WERI-Rb-1 (cell line): ENCODE data around the gene AIMP2.
"Not testable (repeated sequence)": the region's sequence is repeated elsewhere in the genome, so short reads cannot be mapped to it uniquely, and the experiment has no call there.

Experiments used
- DNase-seq: peaks from one replicate; pipeline ENCODE4 v3.0.0-alpha.2; 2020
- H3K27ac ChIP-seq: fragments of 250-450 bp; sonication (Bioruptor Pico); 2 replicates; pipeline ENCODE4 v1.5.1; 2020; ENCODE audit warnings: mild to moderate bottlenecking, moderate library complexity
- H3K27me3 ChIP-seq: fragments of 250-450 bp; sonication (Bioruptor Pico); 2 replicates; pipeline ENCODE4 v1.5.1; 2021; ENCODE audit warnings: mild to moderate bottlenecking, low read depth, moderate library complexity; ENCODE audit not compliant: insufficient read depth, severe bottlenecking
- H3K36me3 ChIP-seq: fragments of 250-450 bp; sonication (Bioruptor Pico); 2 replicates; pipeline ENCODE4 v1.5.1; 2020; ENCODE audit warnings: mild to moderate bottlenecking, moderate library complexity
- H3K4me3 ChIP-seq: 2 replicates; pipeline ENCODE4 v1.5.1; 2011; ENCODE audit warnings: low read depth, mild to moderate bottlenecking, control low read depth, low read length
- H3K9me3 ChIP-seq: fragments of 250-450 bp; sonication (Bioruptor Pico); 2 replicates; pipeline ENCODE4 v1.5.1; 2021; ENCODE audit warnings: mild to moderate bottlenecking, moderate library complexity; ENCODE audit not compliant: severe bottlenecking
- CTCF ChIP-seq: IDR thresholded peaks from 2 replicates; pipeline ENCODE4 v1.5.1; 2011; ENCODE audit warnings: low read depth, mild to moderate bottlenecking, control low read depth, inconsistent platforms, low read length

AIMP2 gene

GRCh38 chr7:6032641-6033040 is 23.6 kb downstream of the AIMP2 start:
- H3K27ac ChIP-seq = no peak overlapping the region
- H3K9me3 ChIP-seq = no peaks in the 10 kb centered on the region
- no peak for DNase-seq
- no peak overlapping the region for H3K4me3 ChIP-seq
- H3K27me3 ChIP-seq = no peaks in the 10 kb centered on the region
- TF ChIP-seq CTCF = no peak
- peaks cover 80% of the 10 kb centered on the region for H3K36me3 ChIP-seq

- Histone ChIP-seq H3K36me3 (peaks cover 79% of the 10 kb centered on the region), H3K4me3 (no peak overlapping the region), H3K27me3 (no peaks in the 10 kb centered on the region), H3K27ac (no peak overlapping the region), H3K9me3 (no peaks in the 10 kb centered on the region)
- no peak for TF ChIP-seq CTCF
- no peak for DNase-seq
Observed at GRCh38 chr7:6035165-6035564, 26.1 kb downstream of the AIMP2 start.

- Histone ChIP-seq H3K4me3 (no peak overlapping the region), H3K9me3 (no peaks in the 10 kb centered on the region), H3K36me3 (peaks cover 79% of the 10 kb centered on the region), H3K27ac (no peak overlapping the region), H3K27me3 (no peaks in the 10 kb centered on the region)
- DNase-seq = no peak
- TF ChIP-seq CTCF = no peak
Observed at GRCh38 chr7:6035686-6036085, 26.6 kb downstream of the AIMP2 start.

- DNase-seq = no peak
- Histone ChIP-seq H3K36me3 (peaks cover 70% of the 10 kb centered on the region), H3K9me3 (no peaks in the 10 kb centered on the region), H3K4me3 (no peak overlapping the region), H3K27me3 (no peaks in the 10 kb centered on the region), H3K27ac (no peak overlapping the region)
- TF ChIP-seq CTCF = no peak
Observed at GRCh38 chr7:6049780-6050179, 40.7 kb downstream of the AIMP2 start.

- not testable (repeated sequence) for H3K4me3 ChIP-seq, DNase-seq, H3K27ac ChIP-seq, H3K9me3 ChIP-seq, H3K27me3 ChIP-seq
- H3K36me3 ChIP-seq = peaks cover 61% of the 10 kb centered on the region
Observed at GRCh38 chr7:6051185-6051584, 42.1 kb downstream of the AIMP2 start.

- H3K36me3 ChIP-seq = peaks cover 29% of the 10 kb centered on the region
- H3K27ac ChIP-seq = no peak overlapping the region
- no peaks in the 10 kb centered on the region for H3K27me3 ChIP-seq
- H3K4me3 ChIP-seq = no peak overlapping the region
- no peaks in the 10 kb centered on the region for H3K9me3 ChIP-seq
- no peak for DNase-seq
- TF ChIP-seq CTCF = no peak
Observed at GRCh38 chr7:6056616-6057015, 47.5 kb downstream of the AIMP2 start.
